Measurements from ENCODE around the gene PCSK6. TPM values are rescaled to one million over a fixed set of nuclear protein-coding genes. Genes with fewer than 3 reads are reported as not detected.
A peak's percentile ranks its signal among the peaks of the same experiment; 100 is the strongest.

Gene PCSK6
- total RNA-seq, 1 donor from 2014 or later, result 16.6 TPM

- Histone ChIP-seq H3K4me3 (no peak overlapping the region), H3K27ac (no peak overlapping the region), H3K27me3 (no peaks in the 10 kb centered on the region), H3K9me3 (no peaks in the 10 kb centered on the region), H3K4me1 (no peaks in the 10 kb centered on the region), H3K36me3 (no peaks in the 10 kb centered on the region)
- no peak for DNase-seq
- intact Hi-C loops (cut with DNase I), result no loop called here
- TF ChIP-seq, protein P1, sequence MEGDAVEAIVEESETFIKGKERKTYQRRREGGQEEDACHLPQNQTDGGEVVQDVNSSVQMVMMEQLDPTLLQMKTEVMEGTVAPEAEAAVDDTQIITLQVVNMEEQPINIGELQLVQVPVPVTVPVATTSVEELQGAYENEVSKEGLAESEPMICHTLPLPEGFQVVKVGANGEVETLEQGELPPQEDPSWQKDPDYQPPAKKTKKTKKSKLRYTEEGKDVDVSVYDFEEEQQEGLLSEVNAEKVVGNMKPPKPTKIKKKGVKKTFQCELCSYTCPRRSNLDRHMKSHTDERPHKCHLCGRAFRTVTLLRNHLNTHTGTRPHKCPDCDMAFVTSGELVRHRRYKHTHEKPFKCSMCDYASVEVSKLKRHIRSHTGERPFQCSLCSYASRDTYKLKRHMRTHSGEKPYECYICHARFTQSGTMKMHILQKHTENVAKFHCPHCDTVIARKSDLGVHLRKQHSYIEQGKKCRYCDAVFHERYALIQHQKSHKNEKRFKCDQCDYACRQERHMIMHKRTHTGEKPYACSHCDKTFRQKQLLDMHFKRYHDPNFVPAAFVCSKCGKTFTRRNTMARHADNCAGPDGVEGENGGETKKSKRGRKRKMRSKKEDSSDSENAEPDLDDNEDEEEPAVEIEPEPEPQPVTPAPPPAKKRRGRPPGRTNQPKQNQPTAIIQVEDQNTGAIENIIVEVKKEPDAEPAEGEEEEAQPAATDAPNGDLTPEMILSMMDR (IDR thresholded peaks at IDR 0.05), result no peak
- peak; percentile 87 for ATAC-seq
Observed at GRCh38 chr15:101349047-101349951, 140.2 kb downstream of the PCSK6 start.

GRCh38 chr15:101348643-101349042, 140.9 kb downstream of the PCSK6 start:
- H3K4me3 ChIP-seq, result no peak overlapping the region
- H3K27me3 ChIP-seq, result no peaks in the 10 kb centered on the region
- intact Hi-C loops (cut with DNase I), result no loop called here
- DNase-seq, result peak; percentile 2
- no peaks in the 10 kb centered on the region for H3K4me1 ChIP-seq
- H3K36me3 ChIP-seq, result no peaks in the 10 kb centered on the region
- TF ChIP-seq, protein P1 (IDR thresholded peaks at IDR 0.05), result no peak
- H3K27ac ChIP-seq, result no peak overlapping the region
- H3K9me3 ChIP-seq, result no peaks in the 10 kb centered on the region
- peak; percentile 28 for ATAC-seq

GRCh38 chr15:101348015-101348414, 141.5 kb downstream of the PCSK6 start:
- TF ChIP-seq, protein P1 (IDR thresholded peaks at IDR 0.05), result no peak
- Histone ChIP-seq H3K4me1 (no peaks in the 10 kb centered on the region), H3K9me3 (no peaks in the 10 kb centered on the region), H3K4me3 (no peak overlapping the region), H3K27me3 (no peaks in the 10 kb centered on the region), H3K27ac (no peak overlapping the region), H3K36me3 (no peaks in the 10 kb centered on the region)
- intact Hi-C loops (cut with DNase I), result no loop called here
- DNase-seq (peak; percentile 58), ATAC-seq (no peak)

GRCh38 chr15:101347454-101347853, 142.1 kb downstream of the PCSK6 start:
- Histone ChIP-seq H3K36me3 (no peaks in the 10 kb centered on the region), H3K4me3 (no peak overlapping the region), H3K9me3 (no peaks in the 10 kb centered on the region), H3K27ac (no peak overlapping the region), H3K4me1 (no peaks in the 10 kb centered on the region), H3K27me3 (no peaks in the 10 kb centered on the region)
- DNase-seq (no peak), ATAC-seq (no peak)
- intact Hi-C loops (cut with DNase I), result no loop called here
- TF ChIP-seq, protein P1 (IDR thresholded peaks at IDR 0.05), result no peak

- intact Hi-C loops (cut with DNase I), result no loop called here
- Histone ChIP-seq H3K4me1 (no peaks in the 10 kb centered on the region), H3K9me3 (no peaks in the 10 kb centered on the region), H3K27me3 (no peaks in the 10 kb centered on the region), H3K36me3 (no peaks in the 10 kb centered on the region), H3K27ac (no peak overlapping the region), H3K4me3 (no peak overlapping the region)
- DNase-seq (no peak), ATAC-seq (peak; percentile 39)
- TF ChIP-seq, protein P1 (IDR thresholded peaks at IDR 0.05), result no peak
Observed at GRCh38 chr15:101346928-101347327, 142.6 kb downstream of the PCSK6 start.
